Measurements from ENCODE around the gene TRIM54. TPM values are rescaled to one million over a fixed set of nuclear protein-coding genes. Genes with fewer than 3 reads are reported as not detected.
A peak's percentile ranks its signal among the peaks of the same experiment; 100 is the strongest.
"Not testable (repeated sequence)": the region's sequence is repeated elsewhere in the genome, so short reads cannot be mapped to it uniquely, and the experiment has no call there.

Gene TRIM54
- total RNA-seq, 2 experiments from 2014 or later, result not detected

DNA sequence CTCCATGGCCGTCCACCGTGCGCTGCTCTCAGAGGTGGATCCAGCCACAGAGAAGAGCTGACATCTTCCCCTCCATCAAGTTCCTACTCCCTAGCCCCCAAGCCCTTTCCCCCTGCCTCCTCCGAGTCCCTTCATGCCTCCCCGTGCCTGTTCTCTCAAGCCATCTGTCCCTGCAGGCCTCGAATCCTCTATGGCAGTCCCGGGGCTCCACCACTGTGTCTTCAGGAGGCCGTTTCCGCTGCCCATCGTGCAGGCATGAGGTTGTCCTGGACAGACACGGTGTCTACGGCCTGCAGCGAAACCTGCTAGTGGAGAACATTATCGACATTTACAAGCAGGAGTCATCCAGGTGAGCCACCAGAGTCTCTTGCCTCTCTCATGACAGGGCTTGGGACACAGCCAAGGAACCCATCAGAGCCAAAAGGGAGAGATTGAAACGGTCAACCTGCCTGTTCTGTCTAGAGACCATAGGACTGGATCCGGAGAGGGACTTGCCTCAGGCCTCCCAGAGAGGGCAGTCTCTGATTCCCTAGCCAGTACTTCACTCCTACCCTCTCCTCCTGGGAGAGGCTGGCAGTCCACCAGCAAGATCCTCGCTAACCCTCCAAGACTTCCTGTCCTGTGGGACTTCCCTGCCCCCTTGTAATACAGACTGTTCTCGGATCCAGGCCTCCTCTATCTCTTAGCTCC, 16.3 kb downstream of the TRIM54 start:
- Mint-ChIP-seq H3K4me1 (peaks cover 6% of the 10 kb centered on the region), H3K27ac (no peak overlapping the region), H3K36me3 (ENCODE audit: low read depth) (no peaks in the 10 kb centered on the region), H3K4me3 (no peak overlapping the region), H3K9me3 (no peaks in the 10 kb centered on the region), H3K27me3 (peaks cover 4% of the 10 kb centered on the region)
- DNase-seq, result no peak
- POLR2A ChIA-PET, result no interaction called here
- CTCF ChIA-PET, result interaction anchor here (0.7 to 2.2 kb wide), 3 partner anchors 10 to 212 kb away, joined by 3 to 6 read pairs (median 3); partner anchors contain the start of gene KHK

GRCh38 chr2:27300606-27301005, 18.4 kb downstream of the TRIM54 start:
- H3K27me3 Mint-ChIP-seq, result peaks cover 15% of the 10 kb centered on the region

DNA sequence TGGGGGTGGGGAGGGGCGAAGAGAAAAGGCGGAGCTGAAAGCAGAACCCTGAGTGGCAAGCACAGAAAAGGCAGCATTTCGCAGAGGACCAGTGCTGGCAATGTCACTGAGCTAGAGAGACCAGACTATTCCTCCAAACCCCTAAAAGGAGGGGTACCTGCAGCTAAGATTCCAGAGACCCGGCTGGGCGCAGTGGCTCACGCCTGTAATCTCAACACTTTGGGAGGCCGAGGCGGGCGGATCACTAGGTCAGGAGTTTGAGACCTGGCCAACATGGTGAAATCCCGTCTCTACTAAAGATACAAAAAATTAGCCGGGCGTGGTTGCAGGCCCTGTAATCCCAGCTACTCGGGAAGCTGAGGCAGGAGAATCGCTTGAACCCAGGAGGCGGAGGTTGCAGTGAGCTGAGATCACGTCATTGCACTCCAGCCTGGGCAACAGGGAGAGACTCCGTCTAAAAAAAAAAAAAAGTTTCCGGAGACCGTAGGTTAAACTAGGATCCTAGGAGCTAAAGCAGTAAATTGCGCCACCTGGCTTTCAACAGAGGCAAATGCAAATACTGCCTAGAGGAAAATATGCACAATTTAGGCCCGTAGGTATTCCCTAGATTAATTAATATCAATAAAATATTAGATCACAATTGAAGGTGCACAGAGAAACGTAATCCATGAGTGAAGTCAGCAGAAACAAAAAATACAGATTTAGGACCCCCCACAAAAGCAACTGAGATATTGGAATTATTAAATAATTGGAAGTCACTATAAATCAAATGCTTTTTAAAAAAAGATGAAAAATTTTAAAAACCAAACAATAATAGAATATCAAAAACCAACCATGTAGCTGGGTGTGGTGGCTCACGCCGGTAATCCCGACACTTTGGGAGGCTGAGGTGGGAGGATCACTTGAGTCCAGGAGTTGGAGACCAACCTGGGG, 21.1 kb downstream of the TRIM54 start:
- Mint-ChIP-seq H3K9me3 (no peaks in the 10 kb centered on the region), H3K4me3 (peak overlapping the region; percentile 64), H3K36me3 (ENCODE audit: low read depth) (no peaks in the 10 kb centered on the region), H3K4me1 (peaks cover 10% of the 10 kb centered on the region), H3K27ac (peak overlapping the region; percentile 54), H3K27me3 (peaks cover 20% of the 10 kb centered on the region)
- peak; percentile 71 for DNase-seq
- POLR2A ChIA-PET, result interaction anchor here (0.6 to 1.3 kb wide), 2 partner anchors 86 to 410 kb away, joined by 3 to 4 read pairs; partner anchors contain the start of gene CAD
- CTCF ChIA-PET, result interaction anchor here (0.6 to 2.9 kb wide), 30 partner anchors 9 to 342 kb away, joined by 3 to 17 read pairs (median 5); partner anchors contain the start of genes MPV17 and SLC30A3

More at GRCh38 chr2:27300606-27301005, 18.4 kb downstream of the TRIM54 start:
- POLR2A ChIA-PET; DNase-seq; H3K36me3 Mint-ChIP-seq (ENCODE audit: low read depth); H3K9me3 Mint-ChIP-seq; H3K27ac Mint-ChIP-seq; H3K4me3 Mint-ChIP-seq; H3K4me1 Mint-ChIP-seq: not testable (repeated sequence)
- CTCF ChIA-PET, result interaction anchor here (1.4 to 1.6 kb wide), 4 partner anchors 21 to 339 kb away, joined by 3 to 4 read pairs (median 4); no protein-coding TSS in a partner anchor

GRCh38 chr2:27304488-27305240, 22.4 kb downstream of the TRIM54 start:
- ChIA-PET CTCF (interaction anchor here (0.6 to 2.9 kb wide), 5 partner anchors 9 to 207 kb away, joined by 3 to 13 read pairs (median 4); no protein-coding TSS in a partner anchor), POLR2A (no interaction called here)
- H3K27me3 Mint-ChIP-seq, result peaks cover 24% of the 10 kb centered on the region
- H3K4me1 Mint-ChIP-seq, result peaks cover 10% of the 10 kb centered on the region
- no peak overlapping the region for H3K4me3 Mint-ChIP-seq
- no peak for DNase-seq
- no peak overlapping the region for H3K27ac Mint-ChIP-seq
- H3K36me3 Mint-ChIP-seq (ENCODE audit: low read depth), result peaks cover 6% of the 10 kb centered on the region
- H3K9me3 Mint-ChIP-seq, result no peaks in the 10 kb centered on the region

DNA sequence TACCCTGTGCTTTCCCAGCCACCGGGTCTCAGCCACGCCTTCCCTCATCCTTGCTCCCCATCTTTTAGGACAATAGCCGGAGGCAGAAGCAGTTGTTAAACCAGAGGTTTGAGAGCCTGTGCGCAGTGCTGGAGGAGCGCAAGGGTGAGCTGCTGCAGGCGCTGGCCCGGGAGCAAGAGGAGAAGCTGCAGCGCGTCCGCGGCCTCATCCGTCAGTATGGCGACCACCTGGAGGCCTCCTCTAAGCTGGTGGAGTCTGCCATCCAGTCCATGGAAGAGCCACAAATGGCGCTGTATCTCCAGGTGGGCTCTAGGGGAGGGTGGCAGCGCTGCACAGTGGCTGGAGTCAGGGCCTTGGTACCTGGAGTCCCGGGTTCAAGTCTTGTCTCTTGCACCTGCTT, 23.3 kb downstream of the TRIM54 start:
- peaks cover 24% of the 10 kb centered on the region for H3K27me3 Mint-ChIP-seq
- no peak overlapping the region for H3K4me3 Mint-ChIP-seq
- no peaks in the 10 kb centered on the region for H3K9me3 Mint-ChIP-seq
- H3K4me1 Mint-ChIP-seq, result peaks cover 10% of the 10 kb centered on the region
- DNase-seq, result no peak
- no peak overlapping the region for H3K27ac Mint-ChIP-seq
- CTCF ChIA-PET, result interaction anchor here (0.6 to 1.6 kb wide), 2 partner anchors 21 to 54 kb away, joined by 3 read pairs; no protein-coding TSS in a partner anchor
- POLR2A ChIA-PET, result no interaction called here
- H3K36me3 Mint-ChIP-seq (ENCODE audit: low read depth), result peaks cover 8% of the 10 kb centered on the region

GRCh38 chr2:27306136-27306535, 23.9 kb downstream of the TRIM54 start:
- Mint-ChIP-seq H3K9me3 (no peaks in the 10 kb centered on the region), H3K36me3 (ENCODE audit: low read depth) (peaks cover 8% of the 10 kb centered on the region), H3K27ac (no peak overlapping the region), H3K27me3 (peaks cover 24% of the 10 kb centered on the region), H3K4me3 (no peak overlapping the region), H3K4me1 (peaks cover 10% of the 10 kb centered on the region)
- ChIA-PET POLR2A (no interaction called here), CTCF (no interaction called here)
- DNase-seq, result no peak

DNA sequence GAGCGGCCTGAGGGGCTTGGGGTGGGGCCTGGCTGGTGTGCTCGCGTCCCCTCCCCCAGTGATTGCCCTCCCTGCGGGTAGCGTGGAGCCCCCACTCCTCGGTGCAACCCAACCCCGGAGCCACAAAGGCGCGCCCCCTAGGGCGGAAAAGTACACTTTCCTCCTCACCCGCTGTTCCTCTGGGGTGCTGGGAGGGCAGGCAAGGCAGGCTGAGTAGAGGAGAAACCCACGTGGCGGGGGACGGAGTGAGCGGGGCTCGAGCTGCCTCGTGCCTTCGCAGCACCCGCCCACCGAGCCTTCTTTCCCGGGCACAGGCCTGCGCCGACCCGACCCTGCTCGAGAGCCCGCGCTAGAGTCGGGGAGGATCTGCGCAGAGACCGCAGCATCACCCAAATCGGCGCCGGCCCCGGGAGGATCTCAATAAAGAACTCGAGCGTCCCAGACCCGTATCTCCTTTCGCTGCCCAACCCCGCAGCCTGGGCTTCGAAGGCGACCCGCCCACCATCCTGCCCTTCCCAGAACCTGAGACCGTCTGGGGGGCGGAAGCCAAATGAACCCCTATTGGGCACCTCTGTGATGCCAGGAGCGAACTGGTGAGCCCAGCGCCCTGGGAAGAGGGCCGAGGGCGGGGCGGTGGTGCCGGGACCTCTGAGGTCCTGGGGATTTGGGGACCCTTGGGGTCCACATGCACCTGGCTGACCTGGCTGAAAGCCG, 24.5 kb downstream of the TRIM54 start:
- ChIA-PET POLR2A (no interaction called here), CTCF (interaction anchor here (1.0 kb wide), 1 partner anchor 208 kb away, joined by 3 read pairs; no protein-coding TSS in a partner anchor)
- Mint-ChIP-seq H3K36me3 (ENCODE audit: low read depth) (peaks cover 14% of the 10 kb centered on the region), H3K27ac (no peak overlapping the region), H3K4me3 (no peak overlapping the region), H3K27me3 (peaks cover 24% of the 10 kb centered on the region), H3K4me1 (peaks cover 10% of the 10 kb centered on the region), H3K9me3 (no peaks in the 10 kb centered on the region)
- peak; percentile 24 for DNase-seq

- no peak overlapping the region for H3K4me3 Mint-ChIP-seq
- peaks cover 14% of the 10 kb centered on the region for H3K36me3 Mint-ChIP-seq (ENCODE audit: low read depth)
- peaks cover 10% of the 10 kb centered on the region for H3K4me1 Mint-ChIP-seq
- POLR2A ChIA-PET, result no interaction called here
- no peak overlapping the region for H3K27ac Mint-ChIP-seq
- H3K27me3 Mint-ChIP-seq, result peaks cover 24% of the 10 kb centered on the region
- CTCF ChIA-PET, result interaction anchor here (1.0 kb wide), 1 partner anchor 208 kb away, joined by 3 read pairs; no protein-coding TSS in a partner anchor
- no peaks in the 10 kb centered on the region for H3K9me3 Mint-ChIP-seq
- DNase-seq, result no peak
These were observed 25.0 kb downstream of the TRIM54 start for GRCh38 chr2:27307287-27307544.

- DNase-seq, result no peak
- POLR2A ChIA-PET, result no interaction called here
- H3K27ac Mint-ChIP-seq, result no peak overlapping the region
- H3K27me3 Mint-ChIP-seq, result peaks cover 24% of the 10 kb centered on the region
- CTCF ChIA-PET, result interaction anchor here (1.0 kb wide), 2 partner anchors 15 to 209 kb away, joined by 3 read pairs; partner anchors contain the start of gene MPV17
- no peaks in the 10 kb centered on the region for H3K9me3 Mint-ChIP-seq
- no peak overlapping the region for H3K4me3 Mint-ChIP-seq
- H3K36me3 Mint-ChIP-seq (ENCODE audit: low read depth), result peaks cover 19% of the 10 kb centered on the region
- H3K4me1 Mint-ChIP-seq, result peaks cover 9% of the 10 kb centered on the region
These were observed 25.5 kb downstream of the TRIM54 start for GRCh38 chr2:27307545-27308358.

DNA sequence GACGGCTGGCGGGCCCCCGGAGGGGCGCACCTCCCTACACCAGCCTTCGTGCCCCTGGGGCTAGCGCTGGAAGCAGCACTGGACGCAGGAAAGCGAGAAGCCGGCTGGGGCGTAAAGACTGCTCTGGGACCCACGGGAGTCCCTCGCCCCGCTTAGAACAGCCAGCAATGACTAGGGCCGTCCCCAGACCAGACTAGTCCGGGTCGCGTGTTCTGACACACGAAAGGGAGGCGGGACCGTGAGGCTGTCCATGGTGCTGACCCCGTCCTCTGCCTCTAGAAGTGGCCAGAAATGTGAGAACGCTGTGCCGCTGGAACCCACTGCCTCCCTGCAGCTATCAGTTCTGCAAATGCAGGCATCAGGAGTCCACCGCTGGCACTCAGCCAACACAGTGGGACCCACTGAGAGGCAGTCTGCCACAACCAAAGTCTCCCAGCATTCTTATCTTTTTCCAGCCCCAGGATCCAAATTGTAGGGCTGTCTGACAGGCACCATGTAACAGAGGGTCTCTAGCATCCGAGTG, 26.2 kb downstream of the TRIM54 start, which contains the start of gene UCN:
UCN (minus strand) TSS at position 87 of the 523 bp plus-strand sequence. CDS start 550 bp downstream, outside the sequence.
- Mint-ChIP-seq H3K9me3 (no peaks in the 10 kb centered on the region), H3K27ac (no peak within 1 kb of the TSS), H3K27me3 (peaks cover 24% of the 10 kb centered on the region), H3K4me3 (no peak within 1 kb of the TSS), H3K36me3 (ENCODE audit: low read depth) (peaks cover 19% of the 10 kb centered on the region), H3K4me1 (peaks cover 4% of the 10 kb centered on the region)
- DNase-seq, result no peak
- POLR2A ChIA-PET, result no interaction called here
- CTCF ChIA-PET, result interaction anchor here (1.0 kb wide), 1 partner anchor 14 kb away, joined by 3 read pairs; the partner anchor contains the start of gene MPV17

GRCh38 chr2:27309651-27310050, 27.4 kb downstream of the TRIM54 start:
- POLR2A ChIA-PET, result no interaction called here
- CTCF ChIA-PET, result interaction anchor here (1.2 to 1.6 kb wide), 2 partner anchors 14 to 179 kb away, joined by 3 read pairs; no protein-coding TSS in a partner anchor

More at GRCh38 chr2:27309651-27310050, 27.4 kb downstream of the TRIM54 start:
- Mint-ChIP-seq H3K36me3 (ENCODE audit: low read depth) (peaks cover 19% of the 10 kb centered on the region), H3K4me3 (no peak overlapping the region), H3K27ac (no peak overlapping the region), H3K9me3 (no peaks in the 10 kb centered on the region), H3K4me1 (peaks cover 4% of the 10 kb centered on the region), H3K27me3 (peaks cover 20% of the 10 kb centered on the region)
- DNase-seq, result no peak

All from activated CD4-positive, alpha-beta T cell treated with anti-CD3 and anti-CD28 coated beads, Interleukin-2, amount 10 ng/mL, durations not matched to agents 7 days and 5 days (primary cell).